Measurements from ENCODE around the gene OIT3.

Gene OIT3

DNA sequence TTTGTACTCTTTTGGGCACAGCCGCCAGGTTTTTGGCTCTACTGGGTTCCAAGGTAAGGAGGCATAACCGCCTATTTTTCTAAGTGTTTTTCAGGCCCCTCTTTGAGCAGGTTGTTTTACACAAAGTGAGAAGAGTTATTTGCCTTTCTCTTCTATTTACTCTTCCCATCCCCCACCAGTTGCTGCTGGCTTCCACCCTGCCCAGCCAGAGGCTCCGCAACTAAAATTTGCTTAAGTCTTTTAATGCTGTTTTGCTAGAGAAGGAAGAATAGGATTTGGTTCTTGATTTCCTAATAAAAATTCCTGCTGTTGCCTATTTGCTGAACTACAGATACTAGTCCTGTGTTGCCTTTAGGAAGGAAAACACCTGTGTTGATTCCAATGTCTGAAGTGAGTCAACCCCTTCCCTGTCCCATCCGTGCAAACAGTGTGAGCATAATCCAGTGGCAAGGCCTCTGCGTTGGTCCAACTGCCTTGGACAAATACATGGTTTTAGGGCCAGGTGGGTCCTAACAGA lies 59.2 kb downstream of the OIT3 start:
- no peak for DNase-seq (ENCODE audit: low read depth)

DNA sequence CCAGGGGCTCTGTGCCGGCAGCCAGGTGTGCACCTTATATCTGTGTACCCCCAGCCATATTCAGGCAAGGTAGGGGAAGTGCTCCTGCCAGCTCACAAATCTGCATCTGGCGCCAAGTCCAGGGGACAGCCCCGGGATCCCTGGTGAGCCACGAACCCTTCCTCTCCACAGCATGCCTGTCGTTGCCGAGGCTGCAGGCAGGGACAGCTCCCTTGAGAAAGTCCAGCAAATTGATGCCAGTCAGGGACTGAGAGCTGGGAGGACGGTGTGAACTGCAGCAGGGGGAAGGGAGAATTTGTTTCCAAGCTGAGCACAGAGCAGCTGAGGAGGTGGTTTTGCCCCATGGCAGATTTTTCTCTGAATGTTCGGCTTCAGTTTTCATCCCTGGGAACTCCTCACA lies 60.1 kb downstream of the OIT3 start:
- no peak for DNase-seq (ENCODE audit: low read depth)

DNA sequence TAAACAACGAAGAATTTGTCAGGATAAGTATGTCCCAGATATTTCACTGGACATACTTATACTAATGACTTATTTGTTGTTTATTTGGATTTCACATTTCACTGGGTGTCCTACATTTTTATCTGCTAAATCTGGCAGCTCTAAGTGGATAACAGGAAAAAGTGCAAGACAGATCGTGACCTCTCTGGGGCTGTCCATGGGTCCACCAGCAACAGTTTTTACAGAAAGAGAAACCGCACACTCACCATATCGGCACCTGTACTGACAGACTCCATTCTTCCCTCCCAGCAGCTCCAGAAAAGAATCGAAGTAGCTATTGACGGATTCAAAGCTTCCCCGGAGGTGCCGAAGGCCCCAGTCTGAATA lies 60.7 kb downstream of the OIT3 start:
- DNase-seq (ENCODE audit: low read depth), result no peak

DNA sequence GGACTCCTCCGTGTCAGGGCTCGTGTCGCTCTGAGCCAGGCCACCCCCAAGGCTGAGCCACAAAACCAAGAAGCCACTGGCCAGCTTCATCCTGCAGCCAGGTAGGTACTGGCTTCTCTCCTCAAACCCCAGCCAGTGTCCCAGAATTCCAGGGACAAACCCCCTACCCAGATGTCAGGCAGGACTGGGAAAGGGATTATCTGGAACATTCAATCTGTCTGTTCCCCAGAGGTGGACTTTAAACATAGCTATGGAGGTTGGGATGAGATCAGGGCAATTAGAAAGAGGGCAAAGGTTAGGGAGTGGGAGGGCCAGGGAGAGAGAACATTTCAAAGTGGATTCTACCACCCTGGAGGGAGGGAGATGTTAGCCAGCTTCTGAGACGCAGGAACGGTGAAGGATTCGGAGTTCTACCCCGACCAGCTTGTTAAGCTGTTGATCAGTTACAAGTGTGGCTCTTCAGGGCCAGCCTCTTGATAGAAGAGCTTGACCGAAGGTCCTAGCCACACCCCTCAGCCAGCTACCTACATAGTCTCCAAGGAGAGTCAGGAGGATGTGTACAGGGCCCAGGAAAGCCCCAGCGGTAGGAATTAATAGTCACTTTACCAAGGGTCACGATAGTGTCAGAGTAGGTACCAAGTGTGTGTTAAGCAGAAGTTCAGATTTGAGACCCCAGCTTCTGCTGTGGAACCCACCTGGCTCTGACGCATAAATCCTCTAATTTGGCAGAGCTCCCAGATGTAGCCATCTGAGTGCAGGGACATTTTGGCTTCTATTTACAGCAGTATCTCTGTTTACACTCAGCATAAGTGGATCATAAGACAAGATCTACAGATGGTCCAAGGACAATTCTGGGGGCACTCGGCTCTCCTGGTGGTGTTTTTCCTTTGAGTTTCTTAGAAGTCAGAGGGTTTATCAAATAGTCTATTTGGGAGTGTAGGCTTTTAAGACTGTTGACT lies 61.3 kb downstream of the OIT3 start, which contains the start of gene PLA2G12B:
TSS of gene PLA2G12B (minus strand) at position 211 of the 959 bp plus-strand sequence. CDS start at position 90, 121 bp downstream.
- DNase-seq (ENCODE audit: low read depth), result no peak

DNA sequence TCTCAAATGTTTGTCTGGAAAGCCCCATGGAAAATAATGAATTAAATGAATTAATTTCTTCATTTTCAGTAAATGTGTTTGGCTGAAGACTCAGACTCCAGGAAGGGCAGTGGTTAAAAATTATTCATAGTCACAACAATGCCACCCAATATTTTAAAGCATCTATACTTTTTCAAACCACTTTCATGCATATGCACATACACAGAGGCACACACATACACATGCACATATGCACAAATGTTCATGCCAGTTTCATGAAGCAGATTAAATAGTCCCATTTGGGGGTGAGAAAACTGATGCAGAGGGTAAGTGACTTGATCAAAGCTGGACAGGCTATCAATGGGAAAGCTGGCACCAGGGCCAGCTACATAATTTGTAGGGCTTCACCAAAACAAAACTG lies 62.5 kb downstream of the OIT3 start:
- no peak for DNase-seq (ENCODE audit: low read depth)

DNA sequence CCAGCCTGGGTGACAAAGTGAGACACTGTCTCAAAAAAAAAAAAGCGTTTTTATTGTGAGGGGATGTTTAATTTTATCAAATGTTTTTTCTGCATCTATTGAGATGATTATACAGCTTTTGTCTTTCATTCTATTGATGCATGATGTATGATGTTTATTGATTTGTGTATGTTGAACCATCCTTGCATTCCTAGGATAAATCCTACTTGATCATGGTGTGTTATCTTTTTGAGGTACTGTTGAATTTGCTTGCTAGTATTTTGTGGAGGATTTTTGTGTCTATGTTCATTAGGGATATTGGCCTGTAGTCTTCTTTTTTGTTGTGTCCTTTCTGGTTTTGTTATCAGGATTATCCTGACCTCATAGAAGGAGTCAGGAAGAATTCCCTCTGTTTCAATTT lies 83.3 kb downstream of the OIT3 start:
- no peak for DNase-seq (ENCODE audit: low read depth)

DNA sequence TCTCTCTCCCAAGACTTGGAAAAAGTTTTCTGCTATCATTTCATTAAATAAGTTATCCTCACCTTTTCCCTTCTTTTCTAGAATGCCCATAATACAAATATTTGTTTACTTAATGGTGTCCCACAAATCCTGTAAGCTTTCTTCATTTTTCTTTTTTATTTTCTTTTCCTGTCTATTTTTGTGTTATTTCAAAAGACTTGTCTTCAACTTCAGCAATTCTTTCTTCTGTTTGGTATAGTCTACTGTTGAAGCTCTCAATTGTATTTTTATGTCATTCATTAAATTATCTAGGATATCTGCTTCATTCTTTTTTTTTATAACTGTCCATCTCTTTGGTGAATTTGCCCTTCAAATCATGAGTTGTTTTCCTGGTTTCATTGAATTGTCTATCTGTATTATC lies 86.2 kb downstream of the OIT3 start:
- DNase-seq (ENCODE audit: low read depth), result no peak

DNA sequence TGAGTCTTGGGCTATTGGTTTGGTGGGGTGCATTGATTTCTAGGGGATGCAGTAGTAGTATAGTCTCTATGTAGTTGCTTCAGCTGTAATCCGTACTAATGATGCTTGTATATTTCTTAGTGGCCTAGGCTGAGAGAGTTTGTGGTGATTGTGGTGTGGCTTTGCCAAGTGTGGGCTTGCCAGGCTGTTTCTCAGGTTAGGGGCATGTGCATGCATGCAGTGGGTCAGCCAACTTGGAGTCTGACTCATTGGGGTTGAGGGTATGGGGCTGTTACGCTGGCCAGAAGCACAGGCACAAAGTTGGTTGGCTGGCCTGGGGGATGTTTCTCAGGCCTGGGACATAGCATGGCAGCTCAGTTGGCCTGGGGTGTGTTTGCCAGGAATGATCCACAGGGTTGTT lies 86.8 kb downstream of the OIT3 start:
- DNase-seq (ENCODE audit: low read depth), result no peak

DNA sequence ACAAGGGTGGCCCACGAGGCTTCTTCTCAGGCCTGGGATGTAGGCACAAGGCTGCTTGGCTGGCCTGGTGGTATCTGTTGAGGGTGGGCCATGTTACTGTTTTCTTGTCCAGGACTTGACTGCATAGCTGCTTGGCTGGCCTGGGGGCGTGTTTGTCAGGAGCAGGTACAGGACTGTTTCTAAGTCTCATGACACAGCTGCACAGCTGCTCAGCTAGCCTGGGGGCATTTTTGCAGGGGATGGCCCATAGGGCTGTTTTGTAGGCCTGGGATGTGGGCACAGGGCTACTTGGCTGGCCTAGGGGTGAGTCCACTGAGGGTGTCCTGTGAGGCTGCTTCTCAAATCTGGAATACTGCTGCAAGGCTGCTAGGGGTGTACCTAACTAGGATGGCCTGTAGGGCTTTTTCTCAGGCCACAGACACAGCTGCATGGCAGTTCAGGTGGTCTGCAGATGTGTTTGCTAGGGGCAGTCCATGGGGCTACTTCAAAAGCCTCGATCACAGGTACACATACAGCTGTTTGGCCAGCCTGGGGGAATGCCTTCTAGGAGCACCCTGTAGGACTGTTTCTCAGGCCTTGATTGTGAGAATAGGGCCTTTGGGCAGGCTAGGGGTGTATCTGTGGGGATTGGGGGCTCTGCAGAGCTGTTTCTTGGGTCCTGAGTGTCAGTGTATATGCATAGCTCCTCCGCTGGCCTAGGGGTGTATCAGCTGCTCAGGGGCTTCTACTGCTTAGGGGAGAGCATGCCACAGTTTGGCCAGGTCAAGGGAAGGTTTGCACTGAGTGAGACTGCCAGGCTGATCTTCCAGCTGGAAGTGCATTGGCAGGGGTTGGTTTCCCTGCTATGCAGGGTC lies 87.7 kb downstream of the OIT3 start:
- DNase-seq (ENCODE audit: low read depth), result no peak

DNA sequence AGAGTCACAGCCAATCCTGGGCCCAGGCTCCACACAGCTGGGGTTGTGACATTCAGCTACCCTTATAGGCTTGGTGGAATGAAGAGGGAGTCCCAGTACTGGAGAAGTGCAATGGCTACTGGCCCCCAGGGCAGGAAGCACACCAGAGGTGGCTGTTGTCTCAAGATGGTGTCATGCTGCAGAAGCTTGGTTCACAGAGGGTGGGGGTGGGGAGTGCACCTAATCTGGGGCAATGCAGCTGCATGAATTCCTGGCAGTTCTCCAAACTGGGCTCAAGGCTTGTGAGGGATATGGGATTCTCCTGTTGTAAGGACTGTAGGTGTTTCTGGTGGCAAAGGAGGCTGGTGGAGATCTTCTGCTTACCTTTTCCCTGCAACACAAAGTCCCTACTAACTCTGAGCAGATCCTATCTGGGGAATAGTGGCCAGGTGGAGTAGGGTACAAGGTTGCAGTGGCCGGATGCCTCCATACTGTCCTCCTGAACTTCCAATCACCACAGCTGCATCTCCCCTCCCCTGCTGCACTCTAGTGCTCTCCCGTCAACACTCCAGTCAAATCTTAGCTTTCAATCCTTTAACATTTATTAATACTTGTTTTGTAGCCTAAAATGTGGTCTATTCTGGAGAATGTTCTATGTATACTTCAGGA lies 88.5 kb downstream of the OIT3 start:
- DNase-seq (ENCODE audit: low read depth), result no peak
